IPS-11a (cell line): Measurements from ENCODE around the gene PPP3CA.

ENCODE experiments used
- H3K4me3 ChIP-seq: one replicate; pipeline ENCODE4 v1.5.1; 2013; ENCODE audit warnings: low read depth, low read length, control low read depth

PPP3CA gene

DNA sequence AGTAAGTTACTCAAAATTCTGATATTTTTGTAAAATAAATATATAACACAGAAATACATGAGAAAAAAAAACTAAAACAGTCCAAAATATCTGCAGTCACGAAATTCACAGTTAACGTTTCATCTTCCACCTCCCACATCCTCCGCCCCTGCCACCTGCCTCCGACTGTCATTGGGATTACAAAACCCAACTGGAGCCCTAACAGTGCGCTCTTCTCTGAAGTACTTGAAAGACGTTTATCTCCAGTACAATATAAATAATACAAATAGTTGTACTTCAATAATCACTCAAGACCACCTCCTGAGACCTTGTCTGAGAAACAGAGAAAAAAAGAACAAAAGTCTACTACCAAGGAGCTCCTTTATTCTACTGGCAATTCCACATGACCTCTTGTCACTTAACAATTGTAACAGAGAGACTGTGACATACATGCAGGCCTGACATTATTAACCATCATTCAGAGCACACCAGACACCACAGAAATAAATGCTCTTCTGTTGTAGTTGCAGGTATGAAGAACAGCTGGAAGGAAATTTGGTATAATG, 280.6 kb downstream of the PPP3CA start:
- H3K4me3 ChIP-seq: no peak overlapping the region

DNA sequence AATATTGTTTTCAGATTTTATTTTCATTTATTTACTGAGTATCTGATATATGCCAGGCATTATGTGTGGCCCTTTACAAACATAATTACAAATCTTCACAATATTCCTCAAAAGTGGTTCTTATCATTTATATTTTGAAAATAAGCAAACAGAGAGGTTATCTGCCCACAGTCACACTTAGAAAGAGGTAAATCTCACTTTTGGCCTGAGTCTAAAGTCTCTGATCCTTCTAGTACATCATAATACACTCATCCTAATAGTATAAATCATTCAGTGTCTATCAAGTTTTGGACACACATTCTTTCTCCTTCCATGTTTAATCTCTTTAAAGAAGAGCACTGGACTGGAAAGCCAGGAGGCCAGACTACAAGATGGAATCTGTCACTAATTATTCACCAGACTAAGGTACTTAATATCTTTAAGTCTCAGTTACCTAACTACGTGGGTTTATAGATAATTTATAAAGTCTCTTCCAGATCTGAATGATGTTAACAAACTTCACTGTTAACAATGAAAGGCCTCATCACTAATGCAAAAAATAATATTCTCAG, 281.3 kb downstream of the PPP3CA start:
- no peak overlapping the region for H3K4me3 ChIP-seq

DNA sequence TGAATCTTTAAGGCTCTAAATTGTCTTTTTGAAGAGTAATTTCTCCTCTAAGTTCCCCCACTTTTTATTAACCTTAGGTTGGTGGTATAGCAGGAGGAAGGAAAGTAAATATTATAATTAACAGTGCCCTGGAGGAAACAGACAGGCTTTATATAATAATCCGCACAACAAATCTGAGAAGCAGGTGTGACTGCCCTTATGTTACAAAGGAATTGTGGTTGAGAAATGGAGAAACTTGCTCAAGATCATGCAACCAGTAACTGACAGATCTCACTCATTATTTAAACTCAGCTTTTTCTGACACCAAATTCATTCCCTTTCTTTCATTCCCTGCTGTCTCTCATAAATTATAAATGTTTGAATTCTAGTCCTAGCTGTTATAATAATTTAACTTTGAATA, 282.0 kb downstream of the PPP3CA start:
- H3K4me3 ChIP-seq: no peak overlapping the region

DNA sequence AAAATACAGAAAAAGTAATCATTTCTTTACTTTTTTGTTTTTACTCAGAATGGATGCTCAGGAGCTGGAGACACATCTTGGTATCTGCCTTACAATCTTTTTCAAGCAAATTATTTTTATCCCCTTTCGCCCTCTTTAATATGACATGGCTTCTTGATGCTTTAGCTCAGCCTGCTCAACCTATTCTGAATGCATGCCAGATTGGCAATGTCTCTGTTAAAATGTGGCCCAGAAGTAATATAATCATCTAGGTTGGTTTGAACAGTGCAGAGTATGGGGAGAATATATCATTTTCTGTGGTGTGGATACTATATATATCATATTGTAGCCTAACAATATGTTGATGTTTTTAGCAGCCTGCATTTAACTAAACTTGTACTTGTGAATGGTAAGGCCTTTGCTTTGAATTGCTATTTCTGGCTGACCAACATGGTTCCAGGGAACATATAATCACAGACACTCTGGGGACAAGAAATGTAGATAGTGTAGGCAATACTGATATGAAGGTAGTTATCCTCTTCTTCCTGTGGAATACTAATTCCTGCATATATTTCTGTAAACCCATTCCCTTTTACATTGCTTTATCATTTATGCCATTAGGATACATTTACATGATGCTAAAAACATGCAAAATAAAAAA, 282.7 kb downstream of the PPP3CA start:
- no peak overlapping the region for H3K4me3 ChIP-seq

DNA sequence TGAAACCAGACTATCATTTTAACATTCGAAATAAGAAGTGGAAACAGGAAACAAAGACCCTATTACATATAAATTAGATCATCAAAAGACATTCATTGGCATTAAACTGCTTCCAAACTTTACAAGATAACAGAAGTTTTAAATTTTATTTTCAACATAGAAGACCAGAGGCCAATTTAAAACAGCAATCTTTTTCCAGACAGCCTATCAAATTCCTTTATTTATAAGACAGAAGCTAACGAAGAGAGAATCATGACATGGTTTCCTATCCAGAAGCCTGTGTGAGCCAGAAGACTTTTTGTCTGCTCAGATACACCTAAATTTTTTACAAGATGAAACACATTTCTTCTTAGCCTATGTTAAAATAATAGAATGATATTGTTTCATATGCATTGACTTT, 291.9 kb downstream of the PPP3CA start:
- no peak overlapping the region for H3K4me3 ChIP-seq

DNA sequence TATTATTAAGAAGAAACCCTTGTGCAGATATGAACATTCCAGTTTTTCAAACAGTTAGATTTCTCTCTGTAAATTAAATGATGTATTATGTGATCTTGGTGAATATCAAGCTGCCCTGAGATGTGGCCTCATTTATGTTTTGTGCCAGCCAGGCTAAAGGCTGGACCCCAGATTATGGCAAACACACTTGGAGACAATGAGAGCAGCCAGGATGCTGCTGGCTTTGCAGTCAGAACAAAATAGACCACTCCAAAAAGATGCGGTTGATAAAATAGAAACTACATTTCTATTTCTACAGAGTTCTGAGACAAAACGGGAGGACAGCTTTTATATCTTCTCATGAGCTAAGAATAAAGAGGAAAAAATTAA, 296.5 kb downstream of the PPP3CA start:
- H3K4me3 ChIP-seq: no peak overlapping the region

DNA sequence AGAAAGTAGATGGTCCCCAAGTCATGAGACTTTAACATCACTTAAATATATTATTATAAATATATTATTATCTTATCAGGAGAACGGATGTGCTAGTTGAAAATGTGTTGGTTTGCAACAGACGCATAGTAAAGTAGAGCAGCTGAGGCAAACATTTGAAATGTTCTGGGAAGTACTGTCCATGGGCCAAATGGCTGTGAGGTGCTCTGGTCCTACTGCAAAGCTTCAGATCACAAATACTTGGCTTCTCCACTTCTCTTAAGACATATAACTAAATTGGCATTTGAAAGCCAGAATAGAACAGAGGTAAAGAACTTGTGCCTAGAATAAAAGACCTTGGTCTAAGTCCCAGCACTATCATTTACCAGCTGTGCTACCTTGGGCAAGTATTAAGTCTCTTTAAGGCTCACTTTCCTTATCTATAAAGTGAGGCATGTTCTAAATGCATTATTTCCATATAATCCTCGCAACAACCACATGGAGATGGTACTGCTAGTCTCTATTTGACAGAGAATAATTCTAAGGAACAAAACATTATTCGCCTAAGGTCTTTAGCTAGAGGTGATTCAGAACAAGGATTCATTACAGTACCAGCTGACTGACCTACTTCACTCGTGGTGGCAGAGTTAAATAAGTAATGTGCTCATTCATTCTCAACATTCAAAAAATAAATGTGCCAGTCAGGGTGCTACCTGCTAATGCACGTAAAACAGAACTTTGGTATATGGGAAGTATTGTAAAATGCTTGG, 297.1 kb downstream of the PPP3CA start:
- H3K4me3 ChIP-seq: no peak overlapping the region

DNA sequence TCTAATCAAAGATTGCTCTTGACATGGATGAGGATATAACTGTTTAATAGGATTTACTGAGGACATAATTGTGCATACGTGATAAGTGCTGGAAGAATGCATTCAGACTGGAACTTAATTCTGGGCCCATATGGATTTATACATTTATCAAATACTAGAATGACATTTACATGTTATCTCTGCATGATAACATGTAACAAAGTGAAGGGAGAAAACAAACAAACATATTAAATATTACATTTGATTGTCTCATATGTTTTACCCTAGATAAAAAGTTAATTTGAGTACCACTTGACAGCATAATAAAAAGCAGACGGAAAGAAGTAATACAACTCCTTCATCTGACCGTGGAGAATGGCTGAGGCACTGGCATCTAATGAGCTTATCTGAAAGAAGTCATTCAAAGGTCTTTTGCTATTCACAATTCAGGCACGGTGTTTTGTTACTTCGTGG, 297.8 kb downstream of the PPP3CA start:
- H3K4me3 ChIP-seq: no peak overlapping the region

DNA sequence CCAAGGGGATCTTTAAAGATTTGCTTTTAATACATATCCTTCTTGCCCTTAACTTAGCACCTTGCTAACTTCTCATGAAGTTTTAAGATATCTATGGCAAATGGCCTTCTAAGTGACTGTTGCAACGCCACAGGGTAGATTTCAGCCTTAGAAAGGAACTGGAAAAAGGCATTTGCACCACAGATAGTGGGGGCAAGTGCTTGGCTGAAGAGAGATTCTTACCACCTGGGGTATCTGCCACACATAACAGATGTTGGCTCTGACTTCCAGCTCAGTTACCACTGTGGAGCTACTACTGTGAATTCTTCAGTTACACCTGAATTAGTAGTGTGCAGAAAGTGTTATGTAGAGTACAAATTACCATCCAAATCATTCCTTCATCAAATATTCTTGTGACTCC, 302.6 kb downstream of the PPP3CA start:
- H3K4me3 ChIP-seq: no peak overlapping the region

DNA sequence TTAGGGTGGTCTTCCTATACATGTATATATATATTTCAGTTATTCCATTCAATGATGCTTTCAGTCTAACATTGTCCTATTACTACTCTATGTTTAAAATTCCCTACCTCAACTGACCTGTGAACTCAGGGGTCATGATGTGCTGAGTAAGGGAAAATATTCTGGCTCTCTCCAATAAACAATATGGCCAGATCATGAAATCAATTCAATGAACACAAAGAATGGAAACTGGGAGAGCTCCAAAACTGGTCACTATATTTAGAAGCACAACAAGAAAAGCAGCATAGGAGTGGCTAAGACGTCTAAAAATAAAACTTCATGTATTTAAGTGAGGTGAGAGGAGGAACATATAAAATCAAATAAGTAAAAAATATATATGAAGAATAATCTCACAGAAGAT, 304.5 kb downstream of the PPP3CA start:
- no peak overlapping the region for H3K4me3 ChIP-seq

DNA sequence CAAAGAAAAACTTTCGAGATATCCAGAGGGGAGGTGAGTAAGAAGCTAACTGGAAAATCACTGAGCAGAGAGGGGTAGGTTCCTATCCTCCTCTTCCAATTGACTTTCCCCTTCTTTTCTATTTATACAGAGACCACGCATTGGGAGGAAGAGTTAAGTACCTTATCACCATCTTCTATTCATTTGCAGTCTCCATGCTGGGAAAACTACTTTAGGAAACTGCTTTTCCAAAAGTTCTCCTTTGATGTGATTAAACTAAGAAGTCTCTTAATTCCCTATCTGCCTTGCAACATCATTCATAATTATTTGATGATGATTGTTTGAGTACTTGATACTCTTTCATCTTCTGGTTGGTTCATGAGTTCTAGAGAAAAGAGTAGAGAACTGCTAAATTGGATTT, 306.6 kb downstream of the PPP3CA start:
- H3K4me3 ChIP-seq: no peak overlapping the region

DNA sequence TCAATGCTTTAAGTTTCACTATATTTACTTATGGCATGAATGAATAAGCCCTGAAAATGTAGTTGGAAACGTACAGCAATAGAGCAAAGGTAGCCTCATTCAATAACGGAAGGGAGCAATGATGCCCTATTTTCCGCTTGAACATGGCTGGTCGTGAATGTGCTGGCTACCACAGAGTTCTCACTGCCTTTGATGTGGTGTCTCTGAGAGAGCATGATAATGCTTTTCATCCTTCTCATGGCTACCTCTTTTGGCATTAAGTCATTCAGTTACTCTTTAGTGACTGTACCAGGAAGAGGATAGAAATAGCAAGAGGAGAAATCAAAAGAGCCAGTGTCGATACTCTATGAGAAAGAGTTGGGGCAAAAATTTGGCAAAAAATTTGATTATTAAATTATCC, 308.0 kb downstream of the PPP3CA start:
- H3K4me3 ChIP-seq: no peak overlapping the region

DNA sequence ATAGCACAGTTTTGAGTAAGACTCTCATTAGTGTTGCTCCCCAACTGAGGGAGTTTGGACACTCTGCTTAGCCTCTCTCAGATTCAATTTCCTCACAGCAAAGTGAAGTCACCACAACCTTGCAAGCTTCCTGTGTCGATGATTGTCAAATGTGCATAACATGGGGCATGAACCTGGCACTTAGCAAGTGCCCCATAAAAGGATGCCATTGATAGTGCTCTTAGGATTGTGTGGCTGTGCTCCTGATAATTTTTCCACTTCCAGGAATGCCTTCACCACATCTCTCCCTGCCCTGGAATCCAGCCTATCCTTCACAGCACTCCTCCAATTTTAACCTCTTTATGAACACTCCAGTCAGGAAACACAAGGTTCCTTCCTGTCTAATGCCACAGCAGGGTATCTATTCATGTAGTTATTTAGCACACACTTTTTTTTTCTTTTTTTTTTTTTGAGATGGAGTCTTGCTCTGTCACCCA, 309.4 kb downstream of the PPP3CA start:
- H3K4me3 ChIP-seq: no peak overlapping the region

DNA sequence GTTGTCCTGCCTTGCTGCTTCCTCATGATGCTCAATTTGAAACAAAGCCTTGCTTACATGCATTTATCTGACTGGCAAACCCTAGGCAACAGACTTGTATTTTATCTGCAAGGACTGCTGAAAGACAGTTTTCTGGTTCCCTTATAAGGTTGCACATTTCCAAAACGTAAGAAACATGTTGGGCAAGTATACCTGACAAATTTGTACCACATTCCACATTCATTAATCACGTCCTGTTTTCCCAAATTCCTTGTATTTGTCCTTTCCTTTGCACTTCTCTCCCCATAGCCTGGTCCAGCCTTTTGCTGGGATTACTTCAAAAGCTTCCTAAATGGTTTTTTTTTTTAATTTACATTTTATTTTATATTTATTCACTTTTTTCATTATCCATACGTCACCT, 310.1 kb downstream of the PPP3CA start:
- no peak overlapping the region for H3K4me3 ChIP-seq

DNA sequence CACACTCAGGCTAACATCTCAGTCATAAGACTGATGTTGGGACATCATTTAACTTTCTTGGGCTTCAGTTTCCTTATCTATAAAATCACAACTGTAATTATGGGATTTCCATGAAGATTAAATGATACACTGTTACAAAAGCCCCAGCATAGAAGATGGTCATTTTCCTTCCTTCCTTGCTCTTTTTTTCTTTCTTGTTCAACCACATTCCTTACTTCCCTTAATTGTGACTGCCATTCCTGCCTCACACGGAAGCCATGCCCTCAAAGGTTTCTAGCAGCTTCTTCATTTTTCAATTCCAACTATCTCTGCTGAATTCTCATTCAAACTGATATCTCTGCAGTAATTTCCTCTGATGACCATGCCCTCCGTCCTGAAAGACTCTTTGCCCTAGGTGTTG, 311.8 kb downstream of the PPP3CA start:
- H3K4me3 ChIP-seq: no peak overlapping the region

DNA sequence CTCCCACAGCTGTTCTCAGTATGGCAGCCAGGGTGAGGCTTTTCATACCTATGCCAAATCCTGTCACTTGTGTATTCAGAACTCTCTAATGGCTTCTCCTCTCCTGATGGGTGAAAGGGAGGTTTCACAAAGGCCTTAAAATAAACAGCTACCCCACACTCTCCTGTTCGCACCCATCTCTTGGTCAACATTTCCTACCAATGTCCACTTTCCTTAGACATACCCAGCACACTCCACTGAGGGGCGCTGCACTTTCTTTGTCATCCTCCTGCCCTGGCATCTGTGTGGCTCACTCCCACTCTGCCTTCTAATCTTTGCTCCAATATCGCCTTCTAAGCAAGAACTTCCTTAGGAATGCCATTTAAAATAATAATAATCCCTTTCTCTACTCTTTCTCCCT, 313.3 kb downstream of the PPP3CA start:
- no peak overlapping the region for H3K4me3 ChIP-seq

DNA sequence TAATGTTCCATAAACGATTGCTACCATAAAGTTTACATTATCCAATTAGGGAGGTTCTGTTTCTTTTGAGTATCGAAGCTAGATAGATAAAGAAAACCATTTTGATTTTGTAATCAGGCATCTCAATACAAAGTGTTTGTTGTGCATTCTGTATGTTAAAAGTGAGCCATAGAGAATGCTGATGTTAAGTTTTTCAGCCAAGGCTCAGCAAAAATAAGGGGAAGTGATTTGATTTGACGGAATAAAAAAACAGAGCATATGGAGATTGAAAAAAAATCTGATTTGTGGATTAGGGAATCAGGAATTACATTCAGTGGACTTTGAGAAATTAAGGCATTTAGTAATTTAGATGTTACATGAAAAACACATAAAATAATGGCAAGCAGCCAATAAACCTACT, 314.8 kb downstream of the PPP3CA start:
- H3K4me3 ChIP-seq: no peak overlapping the region

DNA sequence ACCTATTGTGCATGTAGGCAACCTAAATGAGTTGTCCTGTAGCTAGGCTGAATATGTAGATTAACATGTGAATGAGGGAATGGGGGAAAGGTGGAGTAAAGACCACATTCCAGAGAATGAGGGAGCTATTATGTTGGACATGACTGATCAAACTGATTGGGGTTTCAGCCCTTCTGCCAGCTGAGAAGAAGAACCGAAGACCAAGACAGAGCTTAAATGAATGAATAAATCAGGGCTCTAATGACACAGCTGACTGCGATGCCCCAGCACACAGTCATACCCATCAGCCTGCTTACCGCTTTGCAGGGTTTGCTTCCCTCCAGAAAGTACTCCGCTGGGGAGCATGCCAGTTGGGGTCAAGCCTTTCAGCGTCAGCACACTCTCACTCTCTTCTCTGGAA, 315.4 kb downstream of the PPP3CA start:
- H3K4me3 ChIP-seq: no peak overlapping the region

DNA sequence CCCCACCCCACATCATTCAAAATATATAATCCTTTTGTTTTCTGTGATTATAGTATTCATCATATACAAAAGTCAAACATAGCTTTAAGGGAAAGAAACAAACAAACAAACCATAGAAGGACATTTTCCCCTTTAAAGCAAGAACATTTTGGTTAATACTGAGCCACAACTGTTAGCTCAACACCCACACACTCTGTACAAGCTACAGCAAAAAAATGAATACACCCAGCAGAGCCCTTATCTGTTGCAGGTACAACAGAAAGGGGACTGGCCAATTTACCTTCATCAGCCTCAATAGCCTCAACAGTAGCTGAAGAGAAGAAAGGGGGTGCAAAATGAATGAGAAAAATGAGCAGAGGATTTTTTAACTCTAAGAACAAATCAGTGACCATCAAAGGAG, 318.4 kb downstream of the PPP3CA start:
- no peak overlapping the region for H3K4me3 ChIP-seq

DNA sequence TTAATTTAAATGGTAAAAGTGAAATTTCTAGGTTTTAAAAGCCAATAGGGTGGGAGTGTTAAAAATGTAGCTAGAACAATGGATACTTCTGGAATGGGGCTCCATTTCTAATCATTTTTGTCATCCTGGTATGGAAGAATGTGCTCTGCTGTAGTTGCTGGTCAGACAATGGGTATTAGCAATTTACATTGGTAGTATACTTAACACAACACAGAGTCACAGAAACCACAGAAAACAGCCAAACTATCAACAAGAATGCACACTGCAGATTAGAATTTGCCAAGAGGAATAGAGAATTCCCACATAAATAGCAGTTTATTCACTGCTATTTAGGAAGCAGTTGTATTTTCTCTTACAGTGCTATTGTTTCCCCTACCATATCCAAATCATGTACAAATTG, 319.6 kb downstream of the PPP3CA start:
- no peak overlapping the region for H3K4me3 ChIP-seq

DNA sequence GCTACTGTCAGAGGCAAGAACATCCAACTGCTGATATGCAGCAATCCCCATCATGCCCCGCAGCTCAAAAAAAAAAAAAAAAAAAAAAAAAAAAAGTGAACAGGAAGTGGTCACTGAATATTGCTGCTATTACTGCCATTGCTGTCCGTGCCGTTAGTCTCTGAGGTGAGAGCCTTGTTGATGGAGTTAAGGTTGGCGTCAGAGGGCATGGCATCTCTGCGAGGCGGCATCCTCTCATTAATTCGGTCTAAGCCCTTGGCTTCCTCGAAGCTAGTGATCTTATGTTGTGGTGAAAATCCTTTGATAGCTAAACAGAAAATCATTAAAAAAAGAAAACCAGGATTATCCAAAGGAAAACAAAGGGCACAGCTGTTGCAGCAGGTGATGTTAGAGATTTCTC, 321.6 kb downstream of the PPP3CA start:
- no peak overlapping the region for H3K4me3 ChIP-seq
